Dermis microvascular lymphatic vessel endothelial cell (primary cell): ENCODE measurements around the gene RSU1. TPM values are rescaled to one million over a fixed set of nuclear protein-coding genes. Genes with fewer than 3 reads are reported as not detected.
A peak's percentile ranks its signal among the peaks of the same experiment; 100 is the strongest.

ENCODE experiments used
- DNase-seq, 2 donors: peaks; one replicate each; pipeline versions ENCODE4 v3.0.0 to v3.0.0-alpha.2; 2010; ENCODE audit warnings: low read depth in 2 of 2
- total RNA-seq: library from RNA; depleted of rRNA; stranded (reverse); fragments of >200 nt; gene quantifications from 2 replicates; pipeline ENCODE4 v1.2.1, GENCODE V29; 2014

Gene RSU1
- total RNA-seq, 1 donor from 2014 or later: 42.9 TPM

- DNase-seq: peak; percentile 92 to 94
Measured at GRCh38 chr10:16742165-16742960, 74.9 kb downstream of the RSU1 start.

GRCh38 chr10:16741540-16741939 lies 75.7 kb downstream of the RSU1 start:
- no peak for DNase-seq

GRCh38 chr10:16737420-16737819 lies 79.8 kb downstream of the RSU1 start:
- DNase-seq: no peak

- no peak for DNase-seq
Measured at GRCh38 chr10:16735671-16736070, 81.6 kb downstream of the RSU1 start.

- no peak for DNase-seq
Measured at GRCh38 chr10:16732376-16732775, 84.8 kb downstream of the RSU1 start.

- no peak for DNase-seq
Measured at GRCh38 chr10:16728266-16728665, 89.0 kb downstream of the RSU1 start.

- DNase-seq: no peak
Measured at GRCh38 chr10:16727666-16728065, 89.6 kb downstream of the RSU1 start.

GRCh38 chr10:16724509-16724908 lies 92.7 kb downstream of the RSU1 start:
- DNase-seq: no peak

GRCh38 chr10:16720812-16721211 lies 96.4 kb downstream of the RSU1 start:
- no peak for DNase-seq

- DNase-seq: no peak
Measured at GRCh38 chr10:16717622-16718395, 99.4 kb downstream of the RSU1 start.

GRCh38 chr10:16716051-16716450 lies 101.2 kb downstream of the RSU1 start:
- DNase-seq: no peak

GRCh38 chr10:16713290-16713689 lies 103.9 kb downstream of the RSU1 start:
- no peak for DNase-seq

- DNase-seq: no peak
Measured at GRCh38 chr10:16712883-16713282, 104.3 kb downstream of the RSU1 start.

- DNase-seq: no peak
Measured at GRCh38 chr10:16700331-16700730, 116.9 kb downstream of the RSU1 start.

GRCh38 chr10:16699435-16700057 lies 117.7 kb downstream of the RSU1 start:
- no peak for DNase-seq

GRCh38 chr10:16698461-16698860 lies 118.8 kb downstream of the RSU1 start:
- no peak for DNase-seq

- DNase-seq: no peak
Measured at GRCh38 chr10:16690417-16690816, 126.8 kb downstream of the RSU1 start.

GRCh38 chr10:16689696-16690095 lies 127.5 kb downstream of the RSU1 start:
- peak; percentile 72 to 89 for DNase-seq

- no peak for DNase-seq
Measured at GRCh38 chr10:16689227-16689626, 128.0 kb downstream of the RSU1 start.

GRCh38 chr10:16686054-16686902 lies 130.9 kb downstream of the RSU1 start:
- DNase-seq: no peak

GRCh38 chr10:16685551-16685950 lies 131.7 kb downstream of the RSU1 start:
- DNase-seq: no peak
